GM12864 (cell line): Measurements from ENCODE around the gene HSF5.
"Not testable (repeated sequence)": the region's sequence is repeated elsewhere in the genome, so short reads cannot be mapped to it uniquely, and the experiment has no call there.

ENCODE experiments used
- DNase-seq: peaks from one replicate; pipeline ENCODE4 v3.0.0-alpha.2; 2011; ENCODE audit warnings: low read depth
- H3K4me3 ChIP-seq: 2 replicates; pipeline ENCODE4 v1.5.1; 2011; ENCODE audit warnings: mild to moderate bottlenecking, low read depth, low read length, control low read depth
- CTCF ChIP-seq: IDR thresholded peaks from 2 replicates; pipeline ENCODE4 v1.5.1; 2011; ENCODE audit warnings: low read depth, mild to moderate bottlenecking, moderate library complexity, low read length, control low read depth, inconsistent platforms; ENCODE audit errors: missing control alignments

Gene HSF5

GRCh38 chr17:58403311-58403710, 84.9 kb downstream of the HSF5 start:
- no peak for TF ChIP-seq CTCF
- DNase-seq, result no peak
- no peak overlapping the region for H3K4me3 ChIP-seq

- no peak overlapping the region for H3K4me3 ChIP-seq
- DNase-seq, result no peak
- no peak for TF ChIP-seq CTCF
Observed at GRCh38 chr17:58402679-58403078, 85.5 kb downstream of the HSF5 start.

- no peak for DNase-seq
- H3K4me3 ChIP-seq, result no peak overlapping the region
- TF ChIP-seq CTCF, result no peak
Observed at GRCh38 chr17:58402047-58402446, 86.2 kb downstream of the HSF5 start.

- DNase-seq, result no peak
- H3K4me3 ChIP-seq, result no peak overlapping the region
- no peak for TF ChIP-seq CTCF
Observed at GRCh38 chr17:58401287-58401686, 86.9 kb downstream of the HSF5 start.

- H3K4me3 ChIP-seq, result no peak overlapping the region
- no peak for DNase-seq
- TF ChIP-seq CTCF, result no peak
Observed at GRCh38 chr17:58400826-58401225, 87.4 kb downstream of the HSF5 start.

GRCh38 chr17:58399974-58400373, 88.2 kb downstream of the HSF5 start:
- no peak for DNase-seq
- TF ChIP-seq CTCF, result no peak

GRCh38 chr17:58398574-58399266, 89.5 kb downstream of the HSF5 start:
- TF ChIP-seq CTCF, result no peak
- no peak overlapping the region for H3K4me3 ChIP-seq
- DNase-seq, result no peak

More at GRCh38 chr17:58399974-58400373, 88.2 kb downstream of the HSF5 start:
- no peak overlapping the region for H3K4me3 ChIP-seq

- DNase-seq, H3K4me3 ChIP-seq: not testable (repeated sequence)
Observed at GRCh38 chr17:58397421-58397820, 90.8 kb downstream of the HSF5 start.
